GM21786 (cell line): ENCODE measurements around the gene TMC6.
"Not testable (repeated sequence)": the region's sequence is repeated elsewhere in the genome, so short reads cannot be mapped to it uniquely, and the experiment has no call there.

Experiments
- ATAC-seq: cut with Tn5 transposase; IDR thresholded peaks from one replicate; pipeline ENCODE4 v1.9.1; 2021; ENCODE audit not compliant: unreplicated experiment

TMC6 gene

GRCh38 chr17:78111016-78111726 is 17.4 kb downstream of the TMC6 start:
- ATAC-seq = no peak

DNA sequence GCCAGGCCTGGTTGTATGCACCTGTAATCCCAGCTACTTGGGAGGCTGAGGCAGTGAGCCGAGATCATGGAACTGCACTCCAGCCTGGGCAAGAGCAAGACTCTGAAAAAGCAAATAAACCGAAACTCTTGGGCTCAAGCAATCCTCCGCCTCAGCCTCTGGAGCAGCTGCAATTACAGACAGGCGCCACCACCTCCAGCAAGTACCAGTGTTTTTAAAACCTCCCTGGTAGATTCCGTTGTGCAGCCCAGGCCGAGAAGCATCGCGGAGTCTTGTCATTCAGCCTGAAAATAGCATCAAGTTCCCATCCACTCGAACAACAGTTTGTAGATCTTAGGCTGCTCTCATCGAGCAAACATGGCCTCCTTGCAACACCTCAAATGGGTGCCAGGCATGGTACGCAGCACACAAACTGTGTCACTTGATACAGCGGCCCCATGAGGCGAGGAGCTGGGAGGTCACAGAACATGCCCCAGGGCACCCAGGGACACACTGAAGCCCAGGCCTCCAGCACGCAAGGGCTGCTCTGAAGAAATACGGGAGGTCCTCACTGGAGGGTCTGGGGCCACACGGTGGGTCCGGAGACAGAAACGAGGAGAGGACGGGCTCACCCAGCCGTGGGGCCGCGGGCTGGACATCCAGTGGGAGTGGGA is 18.1 kb downstream of the TMC6 start:
- no peak for ATAC-seq

GRCh38 chr17:78109489-78109761 is 19.1 kb downstream of the TMC6 start:
- no peak for ATAC-seq

DNA sequence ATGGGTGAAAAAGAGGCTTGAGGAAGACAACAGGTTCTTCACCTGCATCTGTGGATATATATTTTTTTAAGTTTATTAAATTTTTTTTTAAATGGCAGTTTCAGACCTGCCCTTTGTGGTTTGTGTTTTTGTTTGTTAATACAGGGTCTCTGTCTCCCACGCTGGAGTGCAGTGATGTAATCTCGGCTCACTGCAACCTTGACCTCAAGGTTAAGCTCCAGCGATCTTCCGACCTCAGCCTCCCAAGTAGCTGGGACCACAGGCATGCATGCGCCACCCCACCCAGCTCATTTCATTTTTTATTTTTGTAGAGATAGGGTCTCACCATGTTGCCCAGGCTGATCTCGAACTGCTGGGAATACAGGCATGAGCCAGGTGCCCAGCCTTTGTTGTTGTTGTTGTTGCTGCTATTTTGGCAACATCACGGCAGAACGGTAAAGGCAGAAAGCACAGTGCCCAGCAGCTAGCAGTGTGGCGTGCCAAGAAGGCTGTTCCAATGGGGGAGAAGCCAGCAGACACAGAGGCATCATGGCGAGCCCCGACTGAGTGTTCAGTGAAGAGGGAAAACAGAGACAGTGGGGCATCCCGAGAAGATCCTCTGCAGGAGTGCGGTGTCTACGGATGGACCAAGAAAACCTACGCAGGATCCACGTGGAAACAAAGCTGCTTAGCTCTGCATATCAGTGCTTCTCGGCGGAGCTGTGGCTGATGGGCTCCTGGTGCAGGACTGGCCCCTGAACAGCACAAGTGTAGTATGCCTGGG is 19.6 kb downstream of the TMC6 start:
- ATAC-seq = no peak

DNA sequence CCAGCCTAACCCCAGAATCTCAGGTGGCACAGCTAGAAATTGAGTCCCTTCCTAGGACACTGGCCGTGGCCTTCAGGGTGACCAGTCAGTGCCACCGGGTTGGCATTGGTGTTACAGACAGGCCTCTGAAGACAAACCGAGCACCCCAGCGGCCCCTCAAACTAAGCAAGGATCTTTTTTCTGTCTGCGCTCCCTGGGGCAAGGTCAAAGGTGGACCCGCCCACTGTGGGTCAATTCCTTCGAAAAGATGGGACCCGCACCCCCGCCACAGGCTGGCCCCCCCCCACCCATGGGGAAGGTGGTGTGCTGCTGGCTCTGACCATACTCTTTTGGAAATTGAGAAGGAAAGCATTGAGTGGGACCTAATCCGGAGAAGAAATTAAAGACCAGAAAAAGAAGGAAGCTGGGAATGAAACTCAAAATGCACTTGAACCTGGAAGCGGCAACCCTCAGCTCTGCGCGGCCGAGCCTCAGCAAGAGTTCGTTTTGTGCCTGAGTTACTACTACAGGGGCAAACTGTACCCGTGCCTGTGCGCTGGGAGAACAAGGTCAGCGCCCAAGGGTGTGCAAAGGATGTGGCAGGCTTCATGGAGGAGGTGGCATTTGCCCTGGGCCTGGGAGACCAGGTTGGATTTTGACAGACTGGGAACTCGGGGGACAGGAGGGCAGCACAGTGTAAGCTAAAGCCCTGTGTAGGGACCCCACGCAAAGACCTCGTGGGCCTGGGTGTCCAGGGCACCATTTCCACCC is 20.4 kb downstream of the TMC6 start:
- ATAC-seq = no peak

DNA sequence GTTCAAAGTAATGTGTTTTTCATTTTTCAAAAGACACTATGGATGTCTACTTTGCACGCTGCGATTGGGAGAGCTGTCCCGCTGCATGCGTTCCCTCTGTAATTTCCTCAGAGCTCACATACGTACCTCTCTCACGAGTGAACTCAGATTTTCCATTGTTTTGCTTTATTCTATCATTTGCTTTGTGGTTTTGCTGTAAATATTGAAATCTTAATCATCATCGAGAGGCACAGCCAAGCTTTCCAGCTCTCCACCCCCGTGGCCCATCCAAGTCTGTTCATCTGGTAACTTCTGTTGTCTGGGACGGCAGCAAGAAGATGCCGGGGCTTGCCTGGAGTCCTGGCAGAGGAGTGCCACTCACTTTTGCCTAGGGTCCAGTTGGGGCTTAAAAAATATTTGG is 21.1 kb downstream of the TMC6 start:
- no peak for ATAC-seq

- ATAC-seq = no peak
These were observed 22.3 kb downstream of the TMC6 start for GRCh38 chr17:78106211-78106610.

DNA sequence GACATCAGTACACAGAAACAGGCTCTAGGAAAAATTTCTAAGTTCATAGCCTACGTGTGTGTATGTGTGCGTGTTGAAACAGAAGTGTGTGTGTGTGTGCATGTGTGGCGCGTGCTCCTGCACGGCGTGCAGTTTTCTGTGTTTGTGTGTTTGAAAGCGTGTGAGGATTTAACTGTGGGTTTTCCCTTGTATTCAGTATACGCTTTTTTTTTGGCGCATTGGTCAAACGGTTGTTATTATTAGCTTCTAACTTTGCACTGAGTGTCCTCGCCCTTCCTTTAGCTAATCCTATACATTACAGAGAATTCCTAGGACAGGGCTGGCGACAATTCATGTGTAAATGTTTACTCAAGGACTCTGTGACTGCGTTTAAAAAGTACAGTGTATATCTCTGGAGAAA is 23.0 kb downstream of the TMC6 start:
- ATAC-seq = no peak

DNA sequence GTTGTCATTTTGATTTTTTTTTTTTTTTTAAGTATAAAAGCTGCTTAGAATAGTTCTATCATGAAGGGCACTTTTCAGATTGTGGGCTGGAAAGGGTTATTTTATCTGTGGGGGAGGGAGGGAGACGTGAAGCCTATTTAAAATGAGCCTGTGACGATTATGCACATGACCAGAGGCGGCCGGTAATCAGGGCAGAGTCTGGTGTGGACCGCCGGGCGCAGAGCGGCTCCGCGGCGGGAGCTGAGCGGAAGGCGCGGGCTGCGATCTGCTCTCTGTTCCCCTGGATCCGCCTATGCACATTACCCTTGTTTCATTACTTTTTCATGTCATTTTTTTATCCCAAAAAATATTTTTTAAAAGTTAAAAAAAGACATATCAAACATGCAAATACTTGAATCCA is 23.5 kb downstream of the TMC6 start:
- no peak for ATAC-seq

DNA sequence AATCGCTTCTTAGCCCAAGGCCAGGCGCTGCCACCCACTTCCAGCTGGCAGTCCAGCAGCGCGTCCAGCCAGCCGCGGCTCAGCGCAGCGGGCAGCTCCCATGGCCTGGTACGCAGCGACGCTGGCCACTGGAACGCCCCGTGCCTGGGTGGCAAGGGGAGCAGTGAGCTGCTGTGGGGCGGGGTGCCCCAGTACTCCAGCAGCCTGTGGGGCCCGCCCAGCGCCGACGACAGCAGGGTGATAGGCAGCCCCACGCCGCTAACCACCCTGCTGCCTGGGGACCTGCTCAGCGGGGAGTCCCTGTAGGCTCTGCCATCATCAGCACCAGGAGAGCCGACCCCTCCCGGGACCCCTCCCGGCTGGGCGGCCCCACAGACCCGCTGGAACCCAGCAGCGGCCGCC is 24.0 kb downstream of the TMC6 start:
- ATAC-seq = no peak

DNA sequence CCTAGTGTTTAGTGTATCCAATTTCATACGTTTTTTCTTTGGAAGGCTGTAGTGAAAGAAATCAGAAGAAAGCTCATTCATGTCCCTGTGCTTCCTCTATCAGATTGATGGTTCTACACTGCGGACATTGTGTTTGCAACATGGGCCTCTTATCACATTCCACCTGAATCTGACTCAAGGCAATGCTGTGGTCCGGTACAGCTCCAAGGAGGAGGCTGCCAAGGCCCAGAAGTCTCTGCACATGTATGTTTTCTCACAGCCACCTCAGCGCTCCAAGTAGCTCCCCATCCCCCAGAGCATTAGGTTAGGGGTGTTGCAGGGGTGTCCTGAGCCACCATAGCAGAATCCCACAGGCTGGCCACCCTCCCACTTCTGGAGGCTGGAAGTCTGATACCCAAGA is 25.2 kb downstream of the TMC6 start:
- ATAC-seq = no peak

DNA sequence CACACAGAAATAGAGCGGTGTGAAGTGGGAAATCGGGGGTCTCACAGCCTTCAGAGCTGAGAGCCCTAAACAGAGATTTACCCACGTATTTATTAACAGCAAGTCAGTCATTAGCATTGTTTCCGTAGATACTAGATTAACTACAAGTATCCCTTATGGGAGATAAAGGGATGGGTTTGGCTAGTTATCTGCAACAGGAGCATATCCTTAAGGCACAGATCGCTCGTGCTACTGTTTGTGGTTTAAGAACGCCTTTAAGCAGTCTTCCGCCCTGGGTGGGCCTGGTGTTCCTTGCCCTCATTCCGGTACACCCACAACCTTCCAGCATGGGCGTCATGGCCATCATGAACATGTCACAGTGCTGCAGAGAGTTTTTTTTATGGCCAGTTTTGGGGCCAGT is 27.0 kb downstream of the TMC6 start:
- ATAC-seq = no peak

DNA sequence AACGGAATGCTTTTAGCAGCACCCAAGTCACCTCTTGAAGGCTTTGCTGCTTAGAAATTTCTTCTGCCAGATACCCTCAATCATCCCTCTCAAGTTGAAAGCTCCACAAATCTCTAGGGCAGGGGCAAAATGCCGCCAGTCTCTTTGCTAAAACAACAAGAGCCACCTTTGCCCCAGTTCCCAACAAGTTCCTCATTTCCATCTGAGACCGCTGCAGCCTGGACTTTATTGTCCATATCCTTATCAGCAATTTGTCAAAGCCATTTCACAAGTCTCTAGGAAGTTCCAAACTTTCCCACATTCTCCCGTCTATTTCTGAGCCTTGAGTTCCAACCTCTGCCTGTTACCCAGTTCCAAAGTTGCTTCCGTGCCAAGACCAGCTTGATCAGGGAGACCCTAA is 27.4 kb downstream of the TMC6 start:
- ATAC-seq = no peak

GRCh38 chr17:78096093-78096492 is 32.5 kb downstream of the TMC6 start:
- no peak for ATAC-seq

DNA sequence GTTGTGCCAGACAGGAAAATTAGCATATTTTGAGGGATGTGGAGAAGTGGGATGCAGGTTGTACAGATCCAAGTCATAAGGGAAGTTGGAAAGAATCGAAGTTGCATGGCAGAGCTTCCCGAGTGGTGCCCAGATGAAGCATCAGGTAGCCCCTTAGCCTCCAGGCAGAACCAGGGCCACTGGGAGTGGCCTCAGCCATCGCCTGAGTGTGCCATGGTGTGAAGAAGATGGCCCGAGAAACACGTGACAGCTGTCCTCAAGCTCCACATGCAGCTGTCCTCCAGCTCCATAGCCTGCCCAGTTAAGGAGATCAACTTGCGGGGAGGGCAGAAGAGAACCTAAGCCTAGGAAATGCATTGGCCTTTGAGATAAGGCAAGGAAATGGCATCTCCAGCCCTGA is 33.5 kb downstream of the TMC6 start:
- no peak for ATAC-seq

DNA sequence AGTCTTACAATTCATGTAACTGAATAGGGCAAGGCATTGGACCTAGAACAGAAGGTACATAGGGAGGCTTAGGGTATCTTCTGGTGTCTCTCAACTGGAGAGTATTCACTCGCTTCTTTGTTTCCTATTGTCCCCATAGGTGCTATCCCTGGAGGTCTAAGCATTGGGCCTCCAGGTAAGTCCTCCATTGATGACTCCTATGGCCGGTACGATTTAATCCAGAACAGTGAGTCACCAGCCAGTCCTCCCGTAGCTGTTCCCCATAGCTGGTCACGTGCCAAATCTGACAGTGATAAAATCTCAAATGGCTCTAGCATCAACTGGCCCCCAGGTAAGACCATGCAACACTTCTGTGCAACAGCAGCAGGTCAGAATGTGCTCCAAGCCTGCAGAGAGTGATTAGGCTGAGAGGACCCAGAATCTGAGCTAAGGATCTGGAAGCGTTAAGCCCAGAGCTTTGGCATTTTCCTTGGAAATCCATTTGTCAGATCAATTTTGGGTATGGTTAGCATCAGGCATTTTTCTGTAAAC is 35.7 kb downstream of the TMC6 start:
- no peak for ATAC-seq

GRCh38 chr17:78089576-78090281 is 38.8 kb downstream of the TMC6 start:
- no peak for ATAC-seq

- ATAC-seq = no peak
These were observed 40.0 kb downstream of the TMC6 start for GRCh38 chr17:78088529-78088928.

DNA sequence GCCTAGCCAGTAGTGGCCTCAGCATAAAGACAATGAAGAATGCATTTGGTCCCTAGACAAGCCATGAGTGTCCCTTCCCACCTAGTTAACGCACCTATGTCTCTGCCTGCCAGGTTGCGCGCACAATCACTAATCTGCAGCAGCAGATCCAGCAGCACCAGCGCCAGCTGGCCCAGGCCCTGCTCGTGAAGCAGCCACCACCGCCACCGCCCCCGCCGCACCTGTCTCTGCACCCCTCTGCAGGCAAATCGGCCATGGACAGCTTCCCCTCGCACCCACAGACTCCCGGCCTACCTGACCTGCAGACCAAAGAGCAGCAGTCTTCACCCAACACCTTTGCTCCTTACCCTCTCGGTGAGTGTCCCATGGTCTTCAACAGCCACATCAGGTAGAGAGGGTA is 41.8 kb downstream of the TMC6 start:
- ATAC-seq = no peak

DNA sequence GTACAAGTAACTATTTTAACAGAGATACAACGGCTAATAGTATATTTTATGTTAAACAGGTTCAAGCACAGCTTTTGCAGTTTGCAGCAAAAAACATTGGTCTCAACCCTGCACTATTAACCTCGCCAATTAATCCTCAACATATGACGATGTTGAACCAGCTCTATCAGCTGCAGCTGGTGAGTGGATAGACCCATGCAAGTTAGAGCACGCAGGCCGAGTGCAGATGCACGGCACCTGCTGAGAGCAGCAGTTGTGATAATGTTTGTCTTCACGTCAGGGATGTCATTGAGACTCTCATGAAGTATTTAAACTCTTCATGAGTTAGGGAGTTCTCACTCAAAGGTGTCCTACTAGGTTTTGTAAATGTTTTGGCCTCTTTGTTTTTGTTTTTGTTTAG is 45.6 kb downstream of the TMC6 start:
- ATAC-seq = no peak

- ATAC-seq = not testable (repeated sequence)
These were observed 46.1 kb downstream of the TMC6 start for GRCh38 chr17:78082355-78082872.
